RCC 7860 (cell line): ENCODE measurements around the gene BTNL8.
"Not testable (repeated sequence)": the region's sequence is repeated elsewhere in the genome, so short reads cannot be mapped to it uniquely, and the experiment has no call there.

Experiments
- DNase-seq: peaks from one replicate; pipeline ENCODE4 v3.0.0-alpha.2; 2015; ENCODE audit warnings: low spot score
- FAIRE-seq: peaks from 2 replicates; lab custom pipeline; 2012; peaks lifted over from hg19 to GRCh38; lab: Jason Lieb, UNC

BTNL8 gene

DNA sequence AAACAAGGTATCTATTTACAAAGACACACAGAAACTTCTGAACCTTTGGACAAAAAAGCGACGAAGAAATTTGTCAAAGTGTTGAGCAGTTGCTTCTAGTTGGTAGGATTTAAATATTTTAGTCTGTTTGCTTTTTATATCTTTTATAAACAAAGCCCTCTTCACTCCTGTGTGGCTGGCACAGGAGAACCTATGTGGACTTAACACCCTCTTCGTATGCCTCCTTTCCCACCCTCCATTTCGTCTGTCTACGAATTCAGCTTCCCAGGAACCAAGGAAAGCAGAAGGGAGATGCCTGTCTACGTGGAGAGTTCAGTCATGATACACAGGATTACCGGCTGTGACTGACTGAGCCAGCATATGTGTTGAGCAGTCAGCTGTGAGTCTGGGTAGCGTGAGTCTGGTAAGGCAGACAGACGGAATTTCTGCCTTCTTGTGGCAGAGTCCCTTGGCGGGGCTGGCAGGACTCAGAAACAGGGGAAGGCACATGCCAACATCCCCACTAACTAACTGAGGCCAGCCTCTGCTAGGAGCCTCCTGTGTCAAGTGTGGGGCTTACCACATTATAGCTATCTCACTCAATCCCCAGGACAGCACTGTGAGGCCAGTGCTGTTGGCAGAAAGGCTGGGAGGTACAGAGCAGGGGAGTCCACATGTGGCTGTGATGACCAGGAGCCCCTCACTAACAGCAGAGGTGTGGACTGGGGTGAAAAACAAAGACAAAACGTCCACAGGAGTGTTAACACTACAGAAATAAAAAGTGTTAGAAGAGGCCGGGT is 24.0 kb upstream of the BTNL8 start:
- DNase-seq (no peak), FAIRE-seq (no peak)

DNA sequence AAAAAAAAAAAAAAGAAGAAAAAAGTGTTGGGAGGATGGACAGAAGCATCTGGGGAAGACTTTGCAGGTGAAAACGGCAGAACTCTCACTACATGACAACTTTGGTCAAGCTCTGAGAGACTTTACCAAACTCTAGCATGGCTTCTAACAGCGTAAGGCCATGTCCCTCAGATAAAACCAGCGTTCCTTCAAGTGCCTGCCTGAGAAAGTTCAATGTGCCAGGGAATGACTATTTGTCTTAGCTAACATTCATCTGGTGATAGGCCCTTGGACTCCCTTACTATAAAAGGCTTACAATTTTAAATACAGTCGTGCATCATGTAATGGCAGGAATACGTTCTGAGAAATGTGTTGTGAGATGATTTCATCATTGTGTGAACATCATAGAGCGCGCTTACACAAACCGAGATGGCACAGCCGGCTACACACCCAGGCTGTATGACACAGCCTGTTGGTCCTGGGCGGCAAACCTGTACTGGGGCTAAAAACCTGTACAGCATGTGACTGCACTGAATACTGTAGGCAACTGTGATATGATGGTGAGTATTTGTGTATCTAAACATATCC is 23.0 kb upstream of the BTNL8 start:
- no peak for FAIRE-seq

GRCh38 chr5:180885845-180886529 is 13.0 kb upstream of the BTNL8 start:
- not testable (repeated sequence) for FAIRE-seq, DNase-seq

More for the DNA sequence above, 23.0 kb upstream of the BTNL8 start:
- DNase-seq: no peak

DNA sequence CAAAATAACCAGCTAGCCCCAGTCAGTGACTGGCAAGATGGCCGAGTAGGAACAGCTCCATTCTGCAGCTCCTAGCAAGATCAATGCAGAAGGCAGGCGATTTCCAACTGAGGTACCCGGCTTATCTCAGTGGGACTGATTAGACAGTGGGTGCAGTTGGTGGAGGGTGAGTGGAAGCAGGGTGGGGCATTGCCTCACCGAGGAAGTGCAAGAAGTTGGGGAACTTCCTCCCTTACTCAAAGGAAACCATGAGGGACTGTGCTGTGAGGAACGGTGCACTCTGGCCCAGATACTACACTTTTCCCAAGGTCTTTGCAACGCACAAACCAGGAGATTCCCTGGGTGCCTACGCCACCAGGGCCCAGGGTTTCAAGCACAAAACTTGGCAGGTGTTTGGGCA is 9.6 kb upstream of the BTNL8 start:
- DNase-seq (no peak), FAIRE-seq (no peak)

DNA sequence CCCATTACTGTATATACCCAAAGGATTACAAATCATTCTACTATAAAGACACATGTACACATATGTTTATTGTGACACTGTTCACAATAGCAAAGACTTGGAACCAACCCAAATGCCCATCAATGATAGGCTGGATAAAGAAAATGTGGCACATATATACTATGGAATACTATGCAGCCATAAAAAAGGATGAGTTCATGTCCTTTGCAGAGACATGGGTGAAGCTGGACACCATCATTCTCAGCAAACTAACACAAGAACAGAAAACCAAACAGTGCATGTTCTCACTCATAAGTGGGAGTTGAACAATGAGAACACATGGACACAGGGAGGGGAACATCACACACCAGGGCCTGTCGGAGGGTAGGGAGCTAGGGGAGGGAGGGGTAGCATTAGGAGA is 3.6 kb upstream of the BTNL8 start:
- not testable (repeated sequence) for FAIRE-seq, DNase-seq

DNA sequence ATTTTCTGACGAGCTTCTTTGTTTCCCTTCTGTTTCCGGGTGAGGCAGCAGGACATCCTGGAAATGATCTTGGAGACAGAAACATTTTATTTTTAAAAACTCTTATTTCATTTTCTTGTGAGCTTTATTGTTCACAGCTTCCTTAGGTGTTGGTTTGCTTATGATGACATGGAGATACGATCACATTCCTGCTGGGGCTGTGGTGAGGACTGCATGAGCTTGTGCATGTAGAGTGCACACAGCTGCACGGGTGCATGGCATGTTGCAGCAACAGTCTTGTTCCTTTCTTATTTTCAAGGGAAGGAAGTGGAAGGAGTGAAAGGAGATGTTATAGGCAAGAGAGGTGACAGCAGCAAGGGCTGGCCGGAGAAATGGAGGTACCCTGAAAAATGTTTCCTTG is 1.2 kb downstream of the BTNL8 start:
- no peak for FAIRE-seq

GRCh38 chr5:180901319-180902009 is 2.5 kb downstream of the BTNL8 start:
- DNase-seq (no peak), FAIRE-seq (no peak)

More for the DNA sequence above, 1.2 kb downstream of the BTNL8 start:
- DNase-seq: no peak

DNA sequence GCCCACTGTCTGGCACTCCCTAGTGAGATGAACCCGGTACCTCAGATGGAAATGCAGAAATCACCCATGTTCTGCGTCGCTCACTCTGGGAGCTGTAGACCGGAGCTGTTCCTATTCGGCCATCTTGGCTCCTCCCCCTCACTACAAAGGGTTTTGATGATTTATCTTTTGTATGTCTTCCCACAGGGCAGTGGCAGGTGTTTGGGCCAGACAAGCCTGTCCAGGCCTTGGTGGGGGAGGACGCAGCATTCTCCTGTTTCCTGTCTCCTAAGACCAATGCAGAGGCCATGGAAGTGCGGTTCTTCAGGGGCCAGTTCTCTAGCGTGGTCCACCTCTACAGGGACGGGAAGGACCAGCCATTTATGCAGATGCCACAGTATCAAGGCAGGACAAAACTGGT is 9.4 kb downstream of the BTNL8 start:
- FAIRE-seq (no peak), DNase-seq (no peak)

DNA sequence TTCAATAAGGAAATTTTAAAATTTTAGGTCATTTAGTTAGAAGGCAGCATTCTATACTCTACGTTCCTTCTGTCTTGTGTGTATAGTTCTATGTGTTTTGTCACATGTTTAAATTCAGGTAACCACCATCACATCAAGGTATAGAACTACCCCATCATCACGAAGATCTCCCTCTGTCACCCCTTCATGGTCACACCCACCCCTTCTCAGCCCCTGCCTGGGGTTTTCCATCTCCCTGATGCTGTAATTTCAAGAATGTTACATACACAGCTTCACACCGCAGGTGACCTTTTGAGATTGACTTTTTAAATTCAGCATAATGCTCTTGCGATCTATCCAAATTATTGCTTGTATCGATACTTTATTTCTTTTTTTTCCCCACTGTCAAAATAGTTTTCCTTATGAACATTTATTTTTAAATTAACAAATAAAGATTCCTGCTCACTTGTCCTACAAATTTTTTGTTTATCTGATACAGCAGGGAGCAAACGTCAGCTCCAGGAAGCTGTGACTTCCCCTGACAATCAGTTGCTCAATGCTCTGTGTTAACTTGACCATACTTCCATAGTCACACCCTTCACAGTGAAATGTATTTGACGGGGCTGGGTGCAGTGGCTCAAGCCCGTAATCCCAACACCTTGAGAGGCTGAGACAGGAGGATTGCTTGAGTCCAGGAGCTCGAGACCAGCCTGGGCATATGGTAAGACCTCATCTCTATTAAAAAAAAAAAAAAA is 10.2 kb downstream of the BTNL8 start:
- no peak for FAIRE-seq
- no peak for DNase-seq

GRCh38 chr5:180909782-180910181 is 10.8 kb downstream of the BTNL8 start:
- no peak for DNase-seq
- no peak for FAIRE-seq

- DNase-seq (no peak), FAIRE-seq (no peak)
These were observed 11.2 kb downstream of the BTNL8 start for GRCh38 chr5:180910182-180910581.

GRCh38 chr5:180910735-180911134 is 11.8 kb downstream of the BTNL8 start:
- FAIRE-seq: no peak

GRCh38 chr5:180914646-180915045 is 15.7 kb downstream of the BTNL8 start:
- FAIRE-seq (no peak), DNase-seq (no peak)

More at GRCh38 chr5:180910735-180911134, 11.8 kb downstream of the BTNL8 start:
- DNase-seq: peak; percentile 34

GRCh38 chr5:180915924-180916323 is 17.0 kb downstream of the BTNL8 start:
- DNase-seq: no peak
- no peak for FAIRE-seq

- DNase-seq (no peak), FAIRE-seq (no peak)
These were observed 19.4 kb downstream of the BTNL8 start for GRCh38 chr5:180918380-180918779.

- FAIRE-seq: no peak
These were observed 21.8 kb downstream of the BTNL8 start for GRCh38 chr5:180920710-180921109.

DNA sequence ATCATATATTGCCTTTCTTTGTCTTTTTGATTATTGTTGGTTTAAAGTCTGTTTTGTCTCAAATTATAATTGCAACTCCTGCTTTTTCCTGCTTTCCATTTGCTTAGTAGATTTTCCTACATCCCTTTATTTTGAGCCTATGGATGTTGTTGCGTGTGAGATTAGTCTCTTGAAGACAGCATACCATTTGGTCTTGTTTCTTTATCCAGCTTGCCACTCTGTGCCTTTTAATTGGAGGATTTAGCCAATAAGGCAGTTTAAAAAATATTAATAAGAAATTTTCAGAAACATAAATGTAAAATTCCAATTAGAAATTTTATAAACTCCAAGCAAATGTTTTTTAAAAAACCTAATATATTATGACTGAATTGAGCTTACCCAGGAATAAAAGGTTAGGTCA is 24.0 kb downstream of the BTNL8 start:
- DNase-seq (no peak), FAIRE-seq (no peak)

More at GRCh38 chr5:180920710-180921109, 21.8 kb downstream of the BTNL8 start:
- DNase-seq: no peak

DNA sequence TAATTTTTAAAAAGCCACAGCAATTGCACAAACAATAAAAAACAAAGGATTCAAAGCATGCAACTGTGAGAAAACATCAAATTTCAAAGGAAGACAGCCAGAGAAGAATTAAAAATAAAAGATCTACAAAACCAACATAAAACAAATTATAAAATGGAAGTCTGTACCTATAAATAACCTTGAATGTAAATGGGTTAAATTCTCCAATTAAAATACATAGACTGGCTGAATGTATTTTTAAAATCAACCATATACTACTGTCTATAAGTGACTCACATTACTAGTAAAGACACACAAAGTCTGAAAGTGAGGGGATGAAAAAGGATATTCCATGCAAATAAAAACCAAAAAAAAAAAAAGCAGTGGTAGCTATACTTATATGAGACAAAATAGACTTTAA is 33.7 kb downstream of the BTNL8 start:
- peak; percentile 2 for DNase-seq
- no peak for FAIRE-seq

DNA sequence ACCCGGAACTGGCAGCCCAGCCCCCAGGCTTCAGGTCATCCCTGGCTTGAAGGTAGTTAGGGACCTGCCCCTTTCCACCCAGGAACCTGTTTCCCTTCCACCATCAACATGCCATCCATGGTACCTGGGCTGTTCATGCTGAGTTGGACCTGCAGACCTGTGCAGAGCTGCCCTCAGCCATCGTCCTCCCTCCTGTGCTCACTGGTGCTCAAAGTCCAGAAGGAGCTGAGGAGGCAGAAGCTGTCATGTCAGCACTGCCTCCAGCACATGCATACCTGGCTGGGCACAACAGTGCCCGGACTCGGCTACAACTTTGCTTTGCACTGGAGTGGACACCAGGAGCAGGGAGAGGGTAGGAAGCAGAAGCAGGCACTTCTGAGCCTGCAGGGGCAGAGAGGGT is 36.2 kb downstream of the BTNL8 start:
- DNase-seq (no peak), FAIRE-seq (no peak)

DNA sequence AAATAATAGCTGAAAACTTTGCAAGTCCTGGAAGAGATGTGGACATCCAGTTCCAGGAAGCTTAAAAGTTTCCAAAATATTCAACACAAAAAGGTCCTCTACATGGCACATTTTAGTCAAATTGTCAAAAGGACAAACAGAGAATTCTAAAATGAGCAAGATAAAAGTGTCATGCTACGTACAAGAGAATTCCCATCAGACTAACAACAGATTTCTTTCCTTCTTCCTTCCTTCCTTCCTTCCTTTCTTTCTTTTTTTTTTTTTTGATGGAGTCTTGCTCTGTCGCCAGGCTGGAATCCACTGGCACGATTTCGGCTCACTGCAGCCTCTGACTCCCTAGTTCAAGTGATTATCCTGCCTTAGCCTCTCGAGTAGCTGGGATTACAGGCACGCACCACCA is 39.3 kb downstream of the BTNL8 start:
- DNase-seq: no peak
- FAIRE-seq: no peak
